Stimulated activated CD8-positive, alpha-beta memory T cell treated with anti-CD3 and anti-CD28 coated beads, Interleukin-2, amount 100 ng/mL, for 48 hours (primary cell): ENCODE measurements around the gene C19orf12.
A peak's percentile ranks its signal among the peaks of the same experiment; 100 is the strongest.

Experiments used
- DNase-seq, 2 donors: peaks; one replicate each; pipeline ENCODE4 v3.0.0-alpha.2; 2020; ENCODE audit warnings: low read depth in 2 of 2

C19orf12 gene

DNA sequence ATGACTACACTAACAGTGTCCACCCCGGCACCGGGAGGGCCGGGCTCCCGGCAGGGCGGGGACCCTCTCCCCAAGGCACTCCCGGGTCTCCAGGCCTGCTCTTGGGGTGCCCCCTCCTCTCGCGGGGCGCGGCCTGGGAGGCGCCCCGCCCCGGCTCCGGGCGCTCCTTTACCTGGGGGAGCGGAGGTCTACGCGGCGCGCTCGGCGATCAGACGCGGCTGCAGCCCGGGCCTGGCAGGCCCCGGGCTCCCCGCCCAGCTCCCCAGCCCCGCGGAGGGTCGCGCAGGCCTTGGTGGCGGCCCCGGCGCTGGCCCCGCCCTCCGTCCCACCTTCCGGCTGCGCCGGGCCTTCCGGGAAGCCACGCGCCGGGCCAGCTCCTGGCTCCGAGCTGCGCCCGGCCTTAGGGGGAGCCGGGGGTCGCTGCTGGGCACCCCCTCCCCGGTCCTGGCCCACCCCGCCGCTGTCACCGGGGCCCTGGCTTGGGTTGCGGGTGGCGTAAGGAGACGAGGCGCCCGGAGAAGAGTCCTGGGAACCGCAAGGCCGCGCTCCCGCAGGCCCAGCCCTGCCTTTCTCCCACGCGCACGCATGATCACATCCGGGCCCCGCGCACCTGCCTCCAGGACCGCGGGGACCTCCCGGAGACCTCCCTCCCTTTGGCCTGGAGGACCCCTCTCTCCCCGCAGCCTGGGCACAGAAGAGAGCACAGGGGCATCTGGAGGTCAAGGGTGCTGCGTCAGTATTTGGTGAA is at the start of gene C19orf12:
C19orf12 (minus strand) TSS at position 309 of the 748 bp plus-strand sequence. CDS start 6,848 bp downstream, outside the sequence.
- peak; percentile 46 to 57 for DNase-seq

DNA sequence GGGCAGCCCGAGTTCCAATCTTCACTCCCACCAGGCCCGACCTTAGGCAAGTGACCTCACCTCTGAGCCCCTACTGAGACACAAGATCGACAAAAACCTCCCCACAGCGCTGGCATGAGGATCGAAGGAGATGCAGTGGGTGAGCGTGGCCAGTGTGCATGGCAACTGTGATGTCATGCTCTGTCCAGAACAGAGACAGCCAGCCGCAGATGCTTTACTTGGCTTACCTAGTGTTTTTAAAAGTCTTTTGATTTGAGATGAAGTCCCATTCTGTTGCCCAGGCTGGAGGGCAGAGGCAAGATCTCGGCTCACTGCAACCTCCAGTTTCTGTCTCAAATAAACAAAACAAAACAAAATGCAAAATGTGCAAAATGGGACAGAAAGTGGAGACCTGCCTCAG is 49.3 kb upstream of the C19orf12 start:
- no peak for DNase-seq

DNA sequence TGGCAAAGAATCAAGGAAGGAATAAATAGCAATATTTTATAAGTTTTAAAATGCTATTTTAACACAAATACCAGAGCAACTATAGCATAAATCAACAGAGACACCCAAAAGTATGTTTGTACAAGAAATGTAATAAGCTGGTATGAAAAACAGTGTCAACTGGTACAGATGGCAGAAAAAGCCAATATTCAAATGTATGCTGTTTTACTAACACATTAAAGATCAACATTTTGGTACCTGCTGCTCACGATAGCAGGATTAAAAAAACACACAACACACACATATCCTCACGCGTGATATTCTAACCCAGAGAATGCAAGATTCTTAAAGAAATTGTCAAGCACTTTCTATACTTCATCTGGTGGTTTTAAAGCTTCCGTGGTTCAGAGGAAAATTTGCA is 48.1 kb upstream of the C19orf12 start:
- no peak for DNase-seq

DNA sequence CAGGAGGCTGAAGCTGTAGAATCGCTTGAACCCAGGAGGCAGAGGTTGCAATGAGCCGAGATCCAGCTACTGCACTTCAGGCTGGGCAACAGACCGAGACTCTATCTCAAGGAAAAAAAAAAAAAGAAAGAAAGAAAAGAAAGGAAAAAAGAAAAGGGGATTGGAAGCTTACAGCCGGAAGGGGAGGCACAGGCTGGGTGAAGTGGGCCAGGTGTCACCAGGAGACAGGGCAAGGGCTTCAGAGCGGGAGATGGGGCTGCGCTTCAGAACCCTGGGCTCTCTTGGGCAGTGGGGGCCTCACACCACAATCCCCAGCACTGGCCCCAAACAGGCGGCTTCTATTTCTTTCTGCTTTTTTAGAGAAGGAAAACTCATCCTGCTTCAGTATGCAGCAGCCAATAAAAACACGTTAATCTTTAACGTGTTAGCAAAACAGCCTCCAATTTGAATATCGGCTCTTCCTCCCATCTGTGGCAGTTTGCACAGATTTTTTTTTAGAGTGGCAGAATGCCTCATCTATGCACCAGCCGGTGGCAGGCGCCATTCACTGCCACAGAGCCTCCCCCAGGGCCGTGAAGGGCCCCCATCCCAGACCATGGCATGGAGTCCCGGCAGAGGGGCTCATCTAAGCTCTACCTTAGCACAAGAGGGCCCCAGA is 46.6 kb upstream of the C19orf12 start:
- DNase-seq = no peak

DNA sequence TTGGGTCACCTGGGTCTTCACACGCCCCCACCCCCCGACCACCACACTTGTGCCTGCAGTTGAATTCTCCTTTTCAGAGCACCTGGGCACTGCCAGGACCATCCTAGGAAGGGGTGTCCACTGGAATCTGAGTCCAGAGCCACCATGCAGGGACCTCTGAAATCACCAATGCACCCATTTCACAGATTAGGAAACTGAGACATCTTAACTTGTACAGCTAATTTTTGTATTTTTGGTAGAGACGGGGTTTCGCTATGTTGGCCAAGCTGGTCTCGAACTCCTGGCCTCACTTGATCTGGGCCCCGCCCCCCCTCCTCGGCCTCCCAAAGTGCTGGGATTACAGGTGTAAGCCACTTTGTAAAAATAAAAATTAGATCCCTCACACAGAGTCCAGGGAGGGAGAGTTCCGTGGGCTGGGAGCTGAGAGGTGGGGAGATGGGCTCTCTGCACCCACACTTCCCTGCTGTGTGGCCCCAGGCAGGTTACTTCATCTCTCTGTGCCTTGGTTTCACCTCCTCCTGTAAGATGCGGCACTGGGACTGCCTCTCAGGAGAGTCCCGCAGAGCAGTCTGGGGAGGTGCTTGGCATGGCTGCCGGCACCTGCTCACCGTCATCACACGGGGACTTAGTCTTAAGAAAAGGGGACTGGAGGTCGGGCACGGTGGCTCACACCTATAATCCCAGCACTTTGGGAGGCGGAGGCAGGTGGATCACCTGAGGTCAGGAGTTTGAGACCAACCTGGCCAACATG is 45.9 kb upstream of the C19orf12 start:
- no peak for DNase-seq

DNA sequence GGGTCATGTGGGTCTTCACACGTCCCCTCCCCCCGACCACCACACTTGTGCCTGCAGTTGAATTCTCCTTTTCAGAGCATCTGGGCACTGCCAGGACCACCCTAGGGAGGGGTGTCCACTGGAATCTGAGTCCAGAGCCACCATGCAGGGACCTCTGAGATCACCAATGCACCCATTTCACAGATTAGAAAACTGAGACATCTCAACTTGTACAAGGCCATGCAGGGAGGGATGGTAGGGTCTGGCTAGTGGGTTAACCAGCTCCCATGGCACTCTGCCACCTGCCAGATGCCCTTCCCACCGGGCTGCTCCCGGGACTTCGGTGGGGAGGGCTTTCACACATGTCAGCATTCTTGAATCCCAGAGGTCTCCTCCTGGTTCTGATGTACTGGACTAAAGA is 44.3 kb upstream of the C19orf12 start:
- DNase-seq = no peak

DNA sequence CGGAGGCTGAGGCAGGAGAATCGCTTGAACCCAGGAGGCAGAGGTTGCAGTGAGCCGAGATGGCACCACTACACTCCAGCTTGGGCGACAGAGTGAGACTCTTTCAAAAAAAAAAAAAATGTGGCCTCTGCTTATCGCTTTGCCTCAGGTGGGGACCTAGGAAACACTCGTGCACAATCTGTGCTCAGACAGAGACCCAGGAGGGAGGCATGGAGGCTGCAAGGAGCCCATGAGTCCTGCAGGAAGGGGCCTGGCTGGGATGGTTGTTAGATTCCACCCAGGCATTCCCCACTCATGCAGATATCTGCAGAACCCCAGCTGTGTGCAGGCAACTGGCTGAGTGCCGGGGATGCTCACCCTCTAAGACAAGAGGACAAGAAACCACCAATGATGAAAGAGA is 43.8 kb upstream of the C19orf12 start:
- DNase-seq = no peak

DNA sequence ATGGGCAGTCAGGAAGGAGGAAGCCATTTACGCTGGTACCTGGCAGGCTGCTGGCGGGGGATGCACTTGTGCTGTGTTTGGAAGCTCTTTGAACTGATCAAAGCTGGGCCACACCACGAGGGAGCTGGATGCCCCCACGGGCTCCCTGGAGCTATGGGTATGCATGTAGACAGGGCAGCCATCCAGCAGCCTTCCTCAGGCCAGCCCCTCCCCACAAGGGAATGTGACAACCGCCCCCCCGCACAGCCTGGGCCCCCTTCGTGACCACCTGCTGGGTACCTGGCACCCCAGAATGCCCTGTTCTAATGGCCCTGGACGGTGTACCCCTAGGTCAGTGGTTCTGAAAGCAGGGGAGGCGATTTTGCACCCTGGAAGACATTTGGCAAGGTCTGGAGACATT is 42.5 kb upstream of the C19orf12 start:
- DNase-seq = no peak

DNA sequence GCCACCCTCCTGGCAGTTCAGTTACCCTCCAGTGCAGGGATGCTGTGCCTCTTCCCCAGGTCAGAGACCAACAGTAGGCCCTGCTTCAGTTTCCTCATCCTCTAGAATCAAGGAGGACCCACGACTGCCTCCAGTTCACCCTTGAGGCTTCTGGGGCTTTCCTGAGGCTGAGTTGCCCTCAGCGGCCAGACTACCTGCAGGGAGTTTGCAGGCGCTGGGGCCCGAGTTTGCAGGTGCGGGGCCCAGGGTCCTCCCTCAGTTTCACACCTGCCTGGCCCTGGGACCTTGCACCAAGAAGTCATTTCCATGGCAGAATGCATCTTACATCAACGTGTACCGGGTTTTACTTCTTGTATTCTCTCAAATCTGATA is 38.9 kb upstream of the C19orf12 start:
- DNase-seq = no peak

DNA sequence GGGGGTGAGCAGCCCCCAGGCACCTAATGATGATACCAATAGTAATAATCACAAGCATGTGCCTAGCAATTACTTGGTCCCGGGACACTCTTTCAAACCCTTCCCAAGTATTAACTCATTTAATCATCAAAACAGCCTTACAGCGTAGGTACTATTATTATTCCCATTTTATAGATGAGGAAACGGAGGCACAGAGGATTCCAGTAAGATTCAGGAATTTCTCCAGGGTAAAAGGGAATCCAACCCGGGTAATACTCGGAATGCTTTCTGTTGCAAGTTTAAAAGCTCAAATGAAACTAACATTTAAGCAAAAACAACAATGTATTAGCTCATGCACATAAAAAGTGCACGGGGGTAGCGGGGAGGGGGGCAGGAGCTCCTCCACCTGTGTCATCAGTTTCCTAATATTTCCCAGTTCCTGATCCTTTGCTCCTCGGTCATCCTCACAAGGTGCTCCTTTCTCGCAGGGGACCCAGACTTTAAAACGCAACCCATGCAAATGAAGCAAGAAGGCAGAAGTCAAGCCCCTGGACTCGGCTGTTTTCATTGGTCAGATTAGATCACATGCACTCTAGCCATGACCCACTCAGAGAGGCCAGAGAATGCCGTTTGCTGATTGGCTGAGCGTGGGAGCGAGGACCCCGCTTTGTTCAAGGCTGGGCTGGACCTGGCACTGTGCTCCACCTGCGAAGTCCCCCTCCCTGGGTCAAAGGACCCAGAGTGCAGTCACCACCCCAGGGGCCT is 38.3 kb upstream of the C19orf12 start:
- no peak for DNase-seq

DNA sequence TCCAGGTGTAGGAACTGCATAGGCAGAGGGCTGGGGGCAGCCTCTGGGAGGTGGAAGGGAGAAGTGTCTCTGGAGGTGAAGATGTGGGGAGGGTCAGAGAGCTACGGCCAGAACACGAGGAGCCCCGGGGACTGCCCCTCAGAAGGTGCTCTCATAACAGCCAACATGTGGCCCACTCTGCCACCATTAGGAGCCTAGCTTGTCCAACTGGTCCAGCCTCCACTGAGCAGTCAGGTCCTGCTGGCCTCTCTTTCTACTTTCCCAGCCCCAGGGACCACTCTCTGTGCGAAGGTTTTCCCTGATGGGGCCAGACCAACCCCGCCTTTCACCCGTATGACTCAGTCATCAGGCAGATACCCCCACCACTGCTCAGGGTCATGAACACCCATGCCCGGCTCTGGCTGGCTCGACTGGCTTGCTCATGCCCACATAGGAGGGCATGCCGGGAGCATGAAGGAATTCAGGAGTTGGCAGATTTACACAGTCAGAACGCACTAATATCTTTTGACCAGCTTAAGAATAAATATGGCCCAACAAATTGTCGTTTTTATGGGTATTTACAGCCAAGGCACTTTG is 37.5 kb upstream of the C19orf12 start:
- no peak for DNase-seq

DNA sequence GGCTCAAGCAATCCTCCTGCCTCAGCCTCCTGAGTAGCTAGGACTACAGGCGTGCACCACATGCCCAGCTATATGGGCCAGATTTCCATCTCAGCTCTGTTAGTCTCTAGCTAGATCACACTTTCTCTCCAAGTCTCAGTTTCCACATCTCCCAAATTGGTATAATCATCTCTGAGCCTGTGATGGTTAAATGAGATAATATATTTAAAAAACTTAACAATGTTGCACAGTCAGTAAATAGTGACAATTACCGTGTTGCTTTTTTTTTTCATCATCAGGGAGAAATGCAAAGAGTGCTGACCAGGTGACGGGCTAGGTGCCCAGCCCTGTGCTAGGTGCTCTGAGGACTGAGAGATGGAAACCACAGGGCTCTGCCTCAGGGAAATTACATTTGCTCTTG is 36.9 kb upstream of the C19orf12 start:
- no peak for DNase-seq

DNA sequence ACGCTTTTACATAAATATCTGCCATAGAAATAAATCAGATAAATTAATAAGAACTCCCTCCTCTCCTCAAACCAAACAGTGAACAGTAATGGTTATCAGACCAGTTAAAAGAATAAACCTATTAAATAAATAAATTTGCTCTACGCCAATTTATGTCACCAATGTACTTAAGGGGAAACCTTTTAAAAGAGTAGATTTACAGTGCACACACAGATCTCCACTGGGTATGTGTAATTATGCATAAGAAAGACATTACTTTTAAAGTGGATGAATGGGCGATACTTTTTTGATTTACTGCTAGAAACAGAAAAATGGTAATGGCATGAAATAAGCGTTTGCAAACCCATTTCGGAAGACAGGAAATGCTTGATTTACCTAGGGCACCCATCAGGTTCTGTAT is 34.9 kb upstream of the C19orf12 start:
- DNase-seq = no peak

DNA sequence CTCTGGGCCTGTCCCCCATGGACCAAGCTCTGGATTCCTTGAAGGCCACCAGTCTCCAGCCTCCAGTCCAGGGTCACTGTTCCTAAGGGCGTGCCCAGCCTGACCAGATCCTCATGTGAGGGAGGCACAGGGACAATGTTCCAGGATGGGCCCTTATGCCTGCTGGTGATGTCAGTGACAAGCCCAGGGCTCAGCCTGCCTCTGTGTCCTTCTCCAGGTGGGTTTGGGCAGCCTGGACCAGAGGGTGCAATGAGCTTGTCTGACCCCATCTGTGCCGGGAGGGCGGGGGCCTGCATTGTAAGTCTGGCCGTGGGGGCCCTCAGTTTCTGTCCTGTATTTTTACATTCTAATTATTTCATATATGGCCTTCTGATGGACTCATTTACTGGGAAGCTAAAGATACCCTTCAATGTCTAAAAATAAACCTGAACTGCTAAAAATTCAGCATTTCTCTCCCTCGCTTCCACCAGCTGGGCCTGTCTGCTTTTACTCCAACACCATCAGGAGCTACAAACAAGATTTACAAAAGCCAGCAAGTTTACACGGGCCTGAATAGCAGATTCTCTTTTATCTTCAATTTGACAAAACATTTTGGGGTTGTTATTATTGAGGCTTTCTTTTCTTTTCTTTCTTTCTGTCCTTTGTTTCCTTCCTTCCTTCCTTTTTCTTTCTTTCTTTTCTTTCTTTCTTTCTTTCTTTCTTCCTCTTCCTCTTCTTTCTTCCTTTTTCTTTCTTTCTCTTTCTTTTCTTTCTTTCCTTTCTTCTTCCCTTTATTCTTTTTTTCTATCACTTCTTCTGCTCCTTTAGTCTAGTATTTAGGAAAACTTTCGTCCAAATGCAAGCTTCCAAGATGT is 34.2 kb upstream of the C19orf12 start:
- no peak for DNase-seq

DNA sequence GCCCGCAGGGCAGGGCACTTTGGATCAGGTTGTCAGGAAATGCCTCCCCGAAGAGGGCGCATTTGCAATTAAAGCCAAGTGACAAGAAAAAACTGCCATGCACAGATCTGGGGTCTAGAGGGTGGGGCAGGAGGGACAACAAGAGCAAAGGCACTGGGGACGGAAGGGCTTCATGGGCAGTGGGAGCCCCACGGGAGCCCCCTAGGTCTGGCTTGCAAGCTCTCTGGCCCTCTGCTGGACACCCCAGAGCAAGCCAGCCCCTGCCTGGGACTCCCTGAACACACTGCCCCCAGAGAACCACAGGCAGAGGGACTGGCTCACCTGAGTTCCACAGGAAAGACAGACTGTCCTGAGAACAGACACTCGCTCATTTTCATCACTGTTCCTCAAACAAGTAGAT is 30.2 kb upstream of the C19orf12 start:
- DNase-seq = no peak

DNA sequence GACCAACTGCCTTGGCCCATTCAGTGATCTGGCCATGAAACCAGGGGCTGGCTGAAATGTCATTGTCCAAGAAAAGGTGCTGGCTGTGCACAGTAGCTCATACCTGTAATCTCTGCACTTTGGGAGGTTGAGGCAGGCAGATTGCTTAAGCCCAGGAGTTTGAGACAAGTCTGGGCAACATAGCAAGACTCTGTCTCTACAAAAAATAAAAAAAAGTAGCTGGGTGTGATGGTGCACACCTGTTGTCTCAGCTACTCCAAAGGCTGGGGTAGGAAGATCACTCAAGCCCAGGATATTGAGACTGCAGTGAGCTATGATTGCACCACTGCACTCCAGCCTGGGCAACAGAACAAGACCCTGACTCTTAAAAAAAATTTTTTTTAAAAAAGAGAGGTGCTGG is 28.6 kb upstream of the C19orf12 start:
- DNase-seq = no peak

DNA sequence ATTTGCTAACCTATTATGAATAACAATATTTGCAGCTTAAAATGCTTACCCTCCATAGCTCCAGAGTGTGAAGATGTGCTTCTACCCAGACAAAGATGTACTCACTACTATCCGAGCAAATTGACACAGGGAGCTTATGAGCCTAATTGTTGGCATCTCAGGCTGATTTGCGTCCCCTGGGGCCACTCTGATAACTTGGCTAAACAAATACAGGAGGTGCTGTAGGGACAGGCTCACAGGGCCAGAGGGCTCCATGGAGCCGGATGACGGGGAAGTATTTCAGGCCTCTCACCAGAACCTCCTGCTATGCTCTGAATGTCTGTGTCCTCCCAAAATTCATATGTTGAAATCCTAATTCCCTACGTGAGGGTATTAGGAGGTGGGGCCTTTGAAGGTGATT is 26.7 kb upstream of the C19orf12 start:
- DNase-seq = no peak

DNA sequence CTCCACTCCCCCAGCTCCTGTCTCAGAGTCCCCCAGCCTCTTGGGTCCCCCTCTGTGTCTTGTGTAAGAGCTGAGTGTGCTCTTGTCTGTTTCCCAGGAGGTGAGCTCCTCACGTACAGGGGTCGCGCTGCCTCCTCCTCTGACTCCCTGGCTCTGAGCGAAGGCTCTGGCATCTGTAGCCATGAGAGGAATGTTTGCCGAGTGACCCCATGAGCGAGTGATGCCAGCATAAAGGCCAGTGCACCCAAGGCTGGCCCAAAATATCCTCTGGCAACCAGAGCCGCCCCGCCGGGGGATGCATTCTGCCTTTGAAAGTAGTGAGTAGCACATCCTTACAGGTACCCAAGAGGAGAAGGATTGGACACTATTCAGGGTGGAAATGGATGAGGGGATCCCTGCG is 26.2 kb upstream of the C19orf12 start:
- no peak for DNase-seq

DNA sequence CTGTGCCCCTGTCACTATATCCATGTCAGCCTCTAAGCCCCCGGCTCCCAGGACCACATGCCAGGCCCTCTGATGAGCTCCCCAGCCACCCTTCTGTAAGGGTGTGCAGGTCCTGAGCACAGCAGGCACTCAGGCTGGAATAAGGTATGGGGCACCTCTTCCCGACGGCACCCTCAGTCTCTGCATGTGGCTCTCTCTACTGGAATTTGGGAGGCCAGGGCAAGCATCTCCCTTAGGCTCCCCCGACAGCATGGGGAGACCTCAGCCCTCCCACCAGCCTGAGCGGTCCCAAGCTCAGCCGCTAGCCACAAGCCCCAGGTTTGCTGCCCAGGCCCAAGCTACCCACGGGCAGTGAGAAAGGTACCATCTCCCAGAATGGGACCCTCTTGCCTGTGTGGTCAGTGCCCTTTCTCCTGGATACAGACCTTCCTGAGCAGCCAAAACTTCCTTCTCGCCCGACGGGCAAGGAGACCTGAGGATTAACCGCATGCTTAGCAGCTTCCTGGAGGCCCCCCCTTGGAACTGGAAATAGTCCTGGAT is 22.5 kb upstream of the C19orf12 start:
- no peak for DNase-seq

DNA sequence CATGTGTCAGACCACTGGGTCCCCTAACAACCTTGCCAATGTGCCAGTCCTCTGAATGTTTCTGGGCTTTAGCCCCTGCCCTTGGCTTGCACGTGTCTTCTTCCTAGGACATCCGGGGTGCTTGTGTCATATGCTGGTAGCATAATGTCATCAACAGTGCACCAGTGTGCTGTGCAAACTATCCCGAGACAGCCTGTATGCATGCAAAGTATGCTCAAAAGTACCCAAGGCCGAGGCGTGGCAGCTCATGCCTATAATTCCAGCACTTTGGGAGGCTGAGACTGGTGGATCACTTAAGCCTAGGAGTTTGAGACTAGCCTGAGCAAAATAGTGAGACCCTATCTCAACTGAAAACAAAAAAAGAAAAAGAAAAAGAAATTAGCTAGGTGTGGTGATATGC is 20.8 kb upstream of the C19orf12 start:
- no peak for DNase-seq
